ENCODE data around the gene METTL22.

The METTL22 gene

DNA sequence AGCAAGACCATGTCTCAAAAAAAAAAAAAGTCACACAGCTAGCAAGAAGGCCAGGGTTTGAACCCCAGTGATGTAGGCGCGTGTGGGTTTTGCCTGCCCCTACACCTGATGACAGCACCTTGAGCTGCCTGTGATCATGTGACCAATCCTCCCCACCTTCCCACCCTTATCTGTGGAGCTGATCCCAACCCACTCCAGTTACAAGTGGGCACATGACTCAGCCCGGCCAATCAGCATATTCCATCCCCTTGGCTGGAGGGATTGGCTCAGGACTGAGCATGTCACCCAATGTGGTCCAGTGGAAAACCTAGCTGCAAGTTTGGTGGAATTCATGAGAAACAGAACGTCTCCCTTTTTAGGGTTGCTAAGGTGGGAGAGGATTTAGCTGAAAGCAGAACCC, 37.8 kb upstream of the METTL22 start:
- Histone ChIP-seq H3K36me3 (ENCODE audit: control insufficient read depth, insufficient read depth, low read length, severe bottlenecking) (no peaks in the 10 kb centered on the region), H3K27me3 (replicated peaks; ENCODE audit: control insufficient read depth, insufficient read depth, low read length) (peaks cover 24% of the 10 kb centered on the region), H3K9ac (ENCODE audit: low read length) (no peak overlapping the region), H3K4me1 (ENCODE audit: control insufficient read depth, insufficient read depth, low read length) (no peaks in the 10 kb centered on the region), H3K4me3 (ENCODE audit: low read length) (no peak overlapping the region), H3K9me3 (ENCODE audit: control insufficient read depth, low read length) (no peaks in the 10 kb centered on the region)
- DNase-seq (ENCODE audit: low read depth): no peak

DNA sequence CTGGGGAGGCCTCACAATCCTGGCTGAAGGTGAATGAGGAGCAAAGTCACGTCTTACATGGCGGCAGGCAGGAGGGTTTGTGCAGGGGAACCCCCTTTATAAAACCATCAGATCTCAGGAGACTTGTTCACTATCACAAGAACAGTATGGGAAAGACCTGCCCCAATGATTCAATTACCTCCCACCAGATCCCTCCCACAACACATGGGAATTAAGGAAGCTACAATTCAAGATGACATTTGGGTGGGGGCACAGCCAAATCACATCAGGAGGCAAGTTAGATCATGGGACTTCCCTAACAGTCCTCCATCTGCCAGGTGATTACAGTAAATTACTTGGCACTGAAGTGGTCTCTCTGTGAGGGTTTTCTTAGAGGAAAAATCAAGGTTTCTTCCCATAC, 36.5 kb upstream of the METTL22 start:
- Histone ChIP-seq H3K9ac (ENCODE audit: low read length) (no peak overlapping the region), H3K36me3 (ENCODE audit: control insufficient read depth, insufficient read depth, low read length, severe bottlenecking) (no peaks in the 10 kb centered on the region), H3K4me3 (ENCODE audit: low read length) (no peak overlapping the region), H3K9me3 (ENCODE audit: control insufficient read depth, low read length) (no peaks in the 10 kb centered on the region), H3K27me3 (replicated peaks; ENCODE audit: control insufficient read depth, insufficient read depth, low read length) (peaks cover 30% of the 10 kb centered on the region), H3K4me1 (ENCODE audit: control insufficient read depth, insufficient read depth, low read length) (no peaks in the 10 kb centered on the region)
- DNase-seq (ENCODE audit: low read depth): no peak

DNA sequence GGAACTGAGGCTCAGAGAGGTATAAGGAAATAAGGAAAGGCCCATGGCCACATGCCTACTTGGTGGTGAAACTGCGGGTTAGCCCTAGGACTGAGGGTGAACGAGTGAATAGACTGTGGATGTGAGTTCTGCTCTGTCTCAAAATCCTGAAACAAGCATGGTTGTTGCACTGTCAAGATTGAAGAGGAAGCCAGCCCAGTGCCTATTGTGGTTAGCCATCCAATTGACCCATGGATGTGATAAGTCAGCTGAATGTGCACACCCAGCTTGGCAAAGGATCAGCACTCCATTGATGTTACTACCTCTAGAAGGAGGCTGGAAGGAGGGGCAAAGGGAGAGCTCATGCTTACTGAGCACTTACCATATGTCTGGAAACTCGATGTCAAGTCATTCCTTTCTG, 35.6 kb upstream of the METTL22 start:
- Histone ChIP-seq H3K4me3 (ENCODE audit: low read length) (no peak overlapping the region), H3K9ac (ENCODE audit: low read length) (no peak overlapping the region), H3K27me3 (replicated peaks; ENCODE audit: control insufficient read depth, insufficient read depth, low read length) (peaks cover 37% of the 10 kb centered on the region), H3K36me3 (ENCODE audit: control insufficient read depth, insufficient read depth, low read length, severe bottlenecking) (no peaks in the 10 kb centered on the region), H3K4me1 (ENCODE audit: control insufficient read depth, insufficient read depth, low read length) (no peaks in the 10 kb centered on the region), H3K9me3 (ENCODE audit: control insufficient read depth, low read length) (no peaks in the 10 kb centered on the region)
- no peak for DNase-seq (ENCODE audit: low read depth)

DNA sequence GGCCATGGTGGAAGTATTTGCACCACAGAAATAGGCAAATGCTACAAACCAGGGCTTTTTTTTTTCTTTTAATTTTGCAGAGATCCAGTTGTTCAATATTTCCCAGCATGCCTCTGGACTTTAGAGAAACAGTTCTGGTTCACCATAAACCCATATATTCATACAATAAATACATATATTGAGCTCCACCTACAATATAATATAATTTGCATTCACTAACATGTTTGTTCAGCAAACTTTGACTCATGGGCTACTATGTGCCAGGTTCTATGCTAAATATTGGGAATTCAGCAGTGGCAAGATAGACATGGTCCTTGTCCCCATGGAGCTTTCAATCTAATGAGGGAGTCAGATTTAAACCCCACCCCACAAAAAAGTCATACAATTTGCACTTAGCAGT, 34.4 kb upstream of the METTL22 start:
- no peak overlapping the region for H3K9ac ChIP-seq (ENCODE audit: low read length)
- H3K27me3 ChIP-seq (replicated peaks; ENCODE audit: control insufficient read depth, insufficient read depth, low read length): peaks cover 44% of the 10 kb centered on the region
- DNase-seq (ENCODE audit: low read depth): no peak
- no peaks in the 10 kb centered on the region for H3K36me3 ChIP-seq (ENCODE audit: control insufficient read depth, insufficient read depth, low read length, severe bottlenecking)
- H3K4me1 ChIP-seq (ENCODE audit: control insufficient read depth, insufficient read depth, low read length): no peaks in the 10 kb centered on the region
- H3K9me3 ChIP-seq (ENCODE audit: control insufficient read depth, low read length): peaks cover 3% of the 10 kb centered on the region
- H3K4me3 ChIP-seq (ENCODE audit: low read length): no peak overlapping the region

DNA sequence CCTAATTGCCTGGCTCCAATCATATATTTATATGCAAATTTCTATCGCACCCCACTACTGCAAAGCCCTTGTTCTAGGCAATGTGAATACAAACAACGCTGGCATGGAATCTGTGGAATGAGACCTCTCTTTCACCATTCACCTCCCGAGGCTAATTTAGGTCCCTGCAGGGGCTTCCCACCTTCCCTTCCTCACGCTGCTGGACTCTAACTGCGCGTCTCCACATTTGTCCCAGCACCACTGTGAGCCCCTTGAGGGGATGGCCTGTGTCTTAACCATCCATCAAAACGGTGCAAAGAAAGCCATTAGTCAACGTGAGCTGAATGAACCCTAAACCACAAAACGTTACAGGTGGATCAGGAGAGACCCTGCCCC, 32.8 kb upstream of the METTL22 start:
- H3K9ac ChIP-seq (ENCODE audit: low read length): no peak overlapping the region
- no peaks in the 10 kb centered on the region for H3K36me3 ChIP-seq (ENCODE audit: control insufficient read depth, insufficient read depth, low read length, severe bottlenecking)
- DNase-seq (ENCODE audit: low read depth): no peak
- H3K27me3 ChIP-seq (replicated peaks; ENCODE audit: control insufficient read depth, insufficient read depth, low read length): peaks cover 53% of the 10 kb centered on the region
- no peaks in the 10 kb centered on the region for H3K4me1 ChIP-seq (ENCODE audit: control insufficient read depth, insufficient read depth, low read length)
- no peak overlapping the region for H3K4me3 ChIP-seq (ENCODE audit: low read length)
- H3K9me3 ChIP-seq (ENCODE audit: control insufficient read depth, low read length): peaks cover 12% of the 10 kb centered on the region

DNA sequence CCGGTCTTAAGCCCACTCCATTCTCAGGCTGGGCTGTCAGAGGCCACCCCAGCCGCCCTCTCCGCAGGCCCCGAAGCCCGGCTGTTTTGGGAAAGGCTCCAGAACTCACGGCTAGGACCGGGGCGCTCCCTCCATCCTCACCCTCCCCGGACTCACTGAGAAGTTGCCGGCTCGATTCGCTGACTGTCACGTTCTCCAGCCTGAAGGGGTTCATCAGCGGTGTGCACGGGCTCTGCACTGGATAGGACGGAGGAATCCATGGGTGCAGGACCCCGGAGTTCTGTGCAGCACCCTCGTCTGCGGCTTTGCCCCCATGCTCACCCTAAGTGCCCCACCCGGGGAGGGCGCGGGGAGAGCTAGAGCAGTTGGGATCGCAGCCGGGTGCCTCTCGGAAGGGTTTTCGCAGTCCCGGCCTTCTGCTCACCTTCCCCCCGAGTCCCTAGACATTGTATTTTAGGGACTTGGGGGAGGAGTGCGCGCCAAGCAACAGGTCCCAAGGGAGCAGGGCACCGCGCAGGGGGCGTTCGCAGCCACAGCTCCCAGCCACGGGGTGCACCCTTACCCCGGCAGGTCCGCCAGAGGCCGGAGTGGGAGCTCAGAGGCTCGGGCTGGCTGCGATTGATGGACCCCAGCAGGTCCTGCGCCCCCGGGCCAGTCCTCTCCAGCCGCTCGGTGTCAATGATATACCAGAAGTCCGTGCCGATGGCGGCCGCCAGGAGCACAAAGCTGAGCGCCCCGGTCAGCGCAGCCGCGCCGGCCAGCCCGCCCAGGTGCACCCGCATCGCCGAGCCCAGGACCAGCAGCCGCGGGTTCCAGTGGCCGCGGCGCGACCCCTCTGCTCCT, 32.2 kb upstream of the METTL22 start:
- Histone ChIP-seq H3K27me3 (replicated peaks; ENCODE audit: control insufficient read depth, insufficient read depth, low read length) (peaks cover 53% of the 10 kb centered on the region), H3K9ac (ENCODE audit: low read length) (no peak overlapping the region), H3K4me3 (ENCODE audit: low read length) (no peak overlapping the region), H3K9me3 (ENCODE audit: control insufficient read depth, low read length) (peaks cover 12% of the 10 kb centered on the region), H3K4me1 (ENCODE audit: control insufficient read depth, insufficient read depth, low read length) (no peaks in the 10 kb centered on the region), H3K36me3 (ENCODE audit: control insufficient read depth, insufficient read depth, low read length, severe bottlenecking) (no peaks in the 10 kb centered on the region)
- DNase-seq (ENCODE audit: low read depth): no peak

DNA sequence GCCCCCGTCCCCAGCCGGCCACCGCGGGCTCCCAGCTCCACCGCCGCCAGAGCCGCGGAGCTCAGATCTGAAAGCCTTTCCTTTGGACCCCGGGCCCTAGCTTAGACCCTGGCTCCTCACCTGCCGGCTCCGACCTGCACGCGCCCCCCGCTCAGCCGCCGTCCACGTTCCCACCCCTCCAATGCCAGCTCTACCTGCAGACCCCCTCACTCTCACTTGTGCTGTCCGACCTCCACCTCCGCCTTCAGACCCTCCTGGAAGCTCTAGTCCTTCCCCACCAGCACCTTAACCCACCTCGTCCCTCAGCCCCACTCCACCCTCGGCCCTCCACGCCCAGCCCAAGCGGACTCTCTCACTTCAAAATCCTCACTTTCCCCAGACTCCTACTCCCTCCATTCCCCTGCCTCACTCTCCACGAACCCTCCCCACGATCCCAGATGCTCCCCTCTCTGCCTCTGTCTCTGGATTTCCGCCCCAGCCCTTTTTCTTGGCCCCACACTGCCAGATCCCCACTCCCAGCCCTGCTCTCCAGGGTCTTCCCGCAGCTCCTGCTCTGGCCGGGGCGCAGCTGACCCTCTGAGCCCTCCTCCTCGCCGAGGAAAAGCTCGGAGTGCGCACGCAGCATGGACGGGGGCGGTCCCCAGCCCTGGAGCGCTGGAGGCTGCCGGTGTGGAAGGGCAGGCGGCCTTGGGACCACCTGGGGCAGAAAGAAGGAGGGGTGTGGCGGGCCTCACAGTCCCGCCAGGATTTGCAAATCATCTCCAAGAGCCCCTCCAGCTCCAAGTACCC, 31.4 kb upstream of the METTL22 start, which contains the start of gene TMEM114:
Gene TMEM114, minus strand, starts transcription at position 612 of the 789 bp plus-strand sequence. CDS start 673 bp downstream, outside the sequence.
- H3K4me1 ChIP-seq (ENCODE audit: control insufficient read depth, insufficient read depth, low read length): no peaks in the 10 kb centered on the region
- no peak within 1 kb of the TSS for H3K4me3 ChIP-seq (ENCODE audit: low read length)
- no peak within 1 kb of the TSS for H3K9ac ChIP-seq (ENCODE audit: low read length)
- H3K36me3 ChIP-seq (ENCODE audit: control insufficient read depth, insufficient read depth, low read length, severe bottlenecking): no peaks in the 10 kb centered on the region
- peaks cover 56% of the 10 kb centered on the region for H3K27me3 ChIP-seq (replicated peaks; ENCODE audit: control insufficient read depth, insufficient read depth, low read length)
- no peak for DNase-seq (ENCODE audit: low read depth)
- peaks cover 12% of the 10 kb centered on the region for H3K9me3 ChIP-seq (ENCODE audit: control insufficient read depth, low read length)

DNA sequence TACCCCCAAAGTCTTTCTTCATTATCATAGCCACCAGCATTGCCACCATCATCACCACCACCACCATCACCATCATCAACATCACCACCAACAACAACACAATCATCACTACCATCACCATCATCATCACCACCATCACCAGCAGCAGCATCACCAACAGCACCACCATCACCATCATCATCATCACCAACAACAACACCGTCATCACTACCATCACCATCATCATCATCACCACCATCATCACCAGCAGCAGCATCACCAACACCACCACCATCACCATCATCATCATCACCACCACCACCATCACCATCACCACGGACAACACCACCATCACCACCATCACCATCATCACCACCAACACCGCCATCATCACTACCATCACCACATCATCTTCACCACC, 30.7 kb upstream of the METTL22 start:
- Histone ChIP-seq H3K27me3 (replicated peaks; ENCODE audit: control insufficient read depth, insufficient read depth, low read length) (peaks cover 56% of the 10 kb centered on the region), H3K9me3 (ENCODE audit: control insufficient read depth, low read length) (peaks cover 12% of the 10 kb centered on the region), H3K36me3 (ENCODE audit: control insufficient read depth, insufficient read depth, low read length, severe bottlenecking) (no peaks in the 10 kb centered on the region), H3K4me1 (ENCODE audit: control insufficient read depth, insufficient read depth, low read length) (no peaks in the 10 kb centered on the region), H3K9ac (ENCODE audit: low read length) (no peak overlapping the region), H3K4me3 (ENCODE audit: low read length) (no peak overlapping the region)
- DNase-seq (ENCODE audit: low read depth): no peak

DNA sequence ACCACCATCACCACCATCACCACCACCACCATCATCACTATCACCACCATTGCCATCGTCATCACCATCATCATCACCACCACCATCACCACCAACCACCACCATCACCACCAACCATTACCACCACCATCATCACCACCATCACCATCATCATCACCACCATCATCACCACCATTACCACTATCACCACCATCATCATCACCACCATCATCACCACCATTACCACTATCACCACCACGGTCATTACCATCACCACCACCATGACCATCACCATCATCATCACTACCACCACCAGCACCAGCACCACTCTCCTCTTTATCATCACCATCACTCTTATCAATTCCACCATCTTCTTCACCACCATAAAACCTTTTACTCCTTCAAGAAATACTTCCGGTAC, 30.0 kb upstream of the METTL22 start:
- no peaks in the 10 kb centered on the region for H3K36me3 ChIP-seq (ENCODE audit: control insufficient read depth, insufficient read depth, low read length, severe bottlenecking)
- H3K4me1 ChIP-seq (ENCODE audit: control insufficient read depth, insufficient read depth, low read length): no peaks in the 10 kb centered on the region
- H3K4me3 ChIP-seq (ENCODE audit: low read length): no peak overlapping the region
- DNase-seq (ENCODE audit: low read depth): no peak
- no peak overlapping the region for H3K9ac ChIP-seq (ENCODE audit: low read length)
- peaks cover 56% of the 10 kb centered on the region for H3K27me3 ChIP-seq (replicated peaks; ENCODE audit: control insufficient read depth, insufficient read depth, low read length)
- H3K9me3 ChIP-seq (ENCODE audit: control insufficient read depth, low read length): peaks cover 18% of the 10 kb centered on the region

DNA sequence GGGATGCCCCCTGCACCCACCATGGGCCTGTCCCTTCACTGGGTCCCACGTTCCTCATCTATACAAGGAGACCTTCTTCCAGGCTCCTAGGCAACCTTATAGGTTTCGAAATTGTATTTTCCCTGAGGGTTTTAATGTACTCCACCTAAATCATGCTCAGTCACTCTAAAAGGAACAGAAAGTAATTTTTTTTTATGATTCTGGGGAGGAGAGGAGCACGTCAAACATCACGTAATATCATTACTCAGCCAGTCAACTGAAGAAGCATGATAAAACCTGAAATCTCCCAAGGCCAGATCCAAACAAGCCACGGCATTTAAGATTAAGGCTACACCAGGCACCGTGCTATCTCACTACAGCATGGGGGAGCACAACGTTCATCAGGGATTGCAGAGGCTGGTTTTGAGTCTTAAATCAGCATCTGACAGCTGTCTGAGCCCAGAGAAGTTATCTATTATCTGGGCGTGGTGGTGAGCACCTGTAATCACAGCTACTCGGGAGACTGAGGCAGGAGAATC, 27.3 kb upstream of the METTL22 start:
- Histone ChIP-seq H3K4me3 (ENCODE audit: low read length) (no peak overlapping the region), H3K9me3 (ENCODE audit: control insufficient read depth, low read length) (peaks cover 26% of the 10 kb centered on the region), H3K9ac (ENCODE audit: low read length) (no peak overlapping the region), H3K36me3 (ENCODE audit: control insufficient read depth, insufficient read depth, low read length, severe bottlenecking) (no peaks in the 10 kb centered on the region), H3K4me1 (ENCODE audit: control insufficient read depth, insufficient read depth, low read length) (no peaks in the 10 kb centered on the region), H3K27me3 (replicated peaks; ENCODE audit: control insufficient read depth, insufficient read depth, low read length) (peaks cover 42% of the 10 kb centered on the region)
- DNase-seq (ENCODE audit: low read depth): no peak

DNA sequence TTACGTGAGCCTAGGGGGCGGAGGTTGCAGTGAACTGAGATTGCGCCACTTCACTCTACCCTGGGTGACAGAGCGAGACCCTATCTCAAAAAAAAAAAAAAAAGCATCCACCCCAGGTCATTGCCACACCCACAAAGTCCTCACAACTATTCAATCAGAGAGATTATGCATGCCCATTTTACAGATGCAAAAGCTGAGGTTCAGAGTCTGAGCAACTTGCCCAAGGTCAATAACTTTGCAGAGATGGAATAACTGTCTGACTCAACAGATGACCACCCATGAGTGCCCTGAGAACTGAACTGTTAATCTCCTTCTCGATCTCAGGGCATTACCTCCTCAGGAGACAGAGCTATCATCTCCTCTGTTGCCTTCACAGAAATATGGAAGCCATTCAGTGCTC, 25.7 kb upstream of the METTL22 start:
- H3K4me3 ChIP-seq (ENCODE audit: low read length): no peak overlapping the region
- no peak overlapping the region for H3K9ac ChIP-seq (ENCODE audit: low read length)
- H3K4me1 ChIP-seq (ENCODE audit: control insufficient read depth, insufficient read depth, low read length): no peaks in the 10 kb centered on the region
- peaks cover 26% of the 10 kb centered on the region for H3K9me3 ChIP-seq (ENCODE audit: control insufficient read depth, low read length)
- DNase-seq (ENCODE audit: low read depth): no peak
- peaks cover 31% of the 10 kb centered on the region for H3K27me3 ChIP-seq (replicated peaks; ENCODE audit: control insufficient read depth, insufficient read depth, low read length)
- H3K36me3 ChIP-seq (ENCODE audit: control insufficient read depth, insufficient read depth, low read length, severe bottlenecking): no peaks in the 10 kb centered on the region
